A549 (cell line): Measurements from ENCODE around the gene FGD4. TPM values are rescaled to one million over a fixed set of nuclear protein-coding genes. Genes with fewer than 3 reads are reported as not detected.

Experiments
- ATAC-seq, 2 experiments: fragments of 200-7000 bp in 1 of 2; fragments of >200 bp in 1 of 2; cut with Nextera tagmentation in 1 of 2; cut with Tn5 transposase in 1 of 2; 3 replicates each; pipeline versions ENCODE4 v1.8.0 to v1.9.1; 2018 to 2020; ENCODE audit warnings: mild to moderate bottlenecking in 1 of 2, moderate library complexity in 1 of 2
- CTCF ChIA-PET: fragments of 300-600 bp; sonication (Branson Sonifier 250); formaldehyde crosslinking; extraction: SDS; loops from one replicate; lab custom pipeline; 2021; ENCODE audit warnings: antibody characterized with exemption, inconsistent platforms; lab: Yijun Ruan, JAX
- POLR2A ChIA-PET: fragments of 350-600 bp; formaldehyde crosslinking; extraction: SDS; loops from one replicate; lab custom pipeline; 2021; ENCODE audit warnings: antibody characterized with exemption, inconsistent platforms; lab: Yijun Ruan, JAX
- DNase-seq, 2 experiments: peaks; one replicate each; pipeline versions ENCODE4 v3.0.0 to v3.0.0-alpha.2; 2011 to 2016; ENCODE audit warnings: low read depth in 1 of 2, low spot score in 1 of 2
- FAIRE-seq: peaks from 2 replicates; lab custom pipeline; 2011; peaks lifted over from hg19 to GRCh38; lab: Jason Lieb, UNC
- H3K27ac ChIP-seq, 2 experiments: fragments of >200 bp; sonication (Bioruptor Twin); formaldehyde crosslinking; 3 replicates each; pipeline ENCODE4 v1.5.1; 2016 to 2017
- H3K4me1 ChIP-seq: fragments of >200 bp; sonication (Bioruptor Twin); formaldehyde crosslinking; 3 replicates; pipeline ENCODE4 v1.6.1; 2016
- H3K4me2 ChIP-seq: fragments of >200 bp; sonication (Bioruptor Twin); formaldehyde crosslinking; 3 replicates; pipeline ENCODE4 v1.6.1; 2016
- H3K4me3 ChIP-seq: fragments of >200 bp; sonication (Bioruptor Twin); formaldehyde crosslinking; 3 replicates; pipeline ENCODE4 v1.5.1; 2016
- H3K9me3 ChIP-seq: fragments of >200 bp; sonication (Bioruptor Twin); formaldehyde crosslinking; 3 replicates; pipeline ENCODE4 v1.6.1; 2016
- E2F6 ChIP-seq: IDR thresholded peaks from 2 replicates; pipeline ENCODE4 v1.6.1; 2012; ENCODE audit warnings: low read depth, borderline replicate concordance
- ELK1 ChIP-seq: fragments of 150-350 bp; IDR thresholded peaks from 2 replicates; pipeline ENCODE4 v1.6.1; 2014; ENCODE audit warnings: low read depth, mild to moderate bottlenecking, low read length
- FOXS1 ChIP-seq: fragments of 250-450 bp; sonication (Bioruptor Pico); IDR thresholded peaks from 2 replicates; pipeline ENCODE4 v1.5.0; 2020; ENCODE audit warnings: mild to moderate bottlenecking, moderate library complexity
- HMGXB4 ChIP-seq: fragments of 250-450 bp; sonication (Bioruptor Pico); IDR thresholded peaks from 2 replicates; pipeline ENCODE4 v1.5.0; 2021; ENCODE audit warnings: mild to moderate bottlenecking, moderate library complexity, borderline replicate concordance
- HOXB13 ChIP-seq: fragments of 250-450 bp; sonication (Bioruptor Pico); IDR thresholded peaks from 2 replicates; pipeline ENCODE4 v1.5.0; 2020; ENCODE audit warnings: low read depth, mild to moderate bottlenecking, moderate library complexity
- KDM5A ChIP-seq: fragments of 200-600 bp; sonication (generic); IDR thresholded peaks from 2 replicates; pipeline ENCODE4 v1.6.1; 2016; ENCODE audit warnings: antibody characterized with exemption, mild to moderate bottlenecking
- MAZ ChIP-seq: fragments of 150-350 bp; IDR thresholded peaks from 2 replicates; pipeline ENCODE4 v1.6.1; 2014; ENCODE audit warnings: antibody characterized with exemption, low read depth, low read length, borderline replicate concordance
- MYC ChIP-seq: IDR thresholded peaks from 2 replicates; pipeline ENCODE4 v1.6.1; 2012; ENCODE audit warnings: mild to moderate bottlenecking, inconsistent platforms, low read length, improper control_type of control experiment, borderline replicate concordance
- NFE2L2 ChIP-seq: fragments of 150-350 bp; conservative IDR thresholded peaks from 2 replicates; pipeline ENCODE4 v1.6.1; 2014; ENCODE audit warnings: low read length
- NR3C1 ChIP-seq: fragments of >200 bp; sonication (Bioruptor Twin); formaldehyde crosslinking; IDR thresholded peaks from 3 replicates; pipeline ENCODE4 v1.6.1; 2017
- PHF8 ChIP-seq: fragments of 200-600 bp; sonication (generic); IDR thresholded peaks from 2 replicates; pipeline ENCODE4 v1.6.1; 2016; ENCODE audit warnings: low read depth, mild to moderate bottlenecking, antibody characterized with exemption, moderate library complexity, borderline replicate concordance
- RARB ChIP-seq: fragments of 250-450 bp; sonication (Bioruptor Pico); IDR thresholded peaks from 2 replicates; pipeline ENCODE4 v1.8.0; 2021; ENCODE audit warnings: mild to moderate bottlenecking, moderate library complexity
- REST ChIP-seq: fragments of 200-600 bp; sonication (generic); IDR thresholded peaks from 2 replicates; pipeline ENCODE4 v1.6.1; 2016; ENCODE audit warnings: antibody characterized with exemption, mild to moderate bottlenecking, moderate library complexity
- RFX5 ChIP-seq: fragments of 450-650 bp; IDR thresholded peaks from 2 replicates; pipeline ENCODE4 v1.7.1; 2014; ENCODE audit warnings: antibody characterized with exemption, mild to moderate bottlenecking, moderate library complexity
- RNF2 ChIP-seq: fragments of 200-600 bp; sonication (generic); IDR thresholded peaks from 2 replicates; pipeline ENCODE4 v1.6.1; 2016; ENCODE audit warnings: low read depth, mild to moderate bottlenecking, antibody characterized with exemption, moderate library complexity, borderline replicate concordance
- SMC3 ChIP-seq: fragments of >200 bp; sonication (Bioruptor Twin); formaldehyde crosslinking; IDR thresholded peaks from 3 replicates; pipeline ENCODE4 v1.6.1; 2018; ENCODE audit warnings: inconsistent platforms
- TFCP2L1 ChIP-seq: fragments of 250-450 bp; sonication (Bioruptor Pico); IDR thresholded peaks from 2 replicates; pipeline ENCODE4 v1.5.0; 2021; ENCODE audit warnings: mild to moderate bottlenecking
- ZSCAN20 ChIP-seq: fragments of 250-450 bp; sonication (Bioruptor Pico); IDR thresholded peaks from 2 replicates; pipeline ENCODE4 v1.8.0; 2022; ENCODE audit warnings: mild to moderate bottlenecking, moderate library complexity
- WGBS: methylation state at CpG from one replicate; pipeline ENCODE4 v1.1.6; 2017; ENCODE audit errors: missing lambda C conversion rate; 5-methylcytosine and 5-hydroxymethylcytosine counted together
- polyA plus RNA-seq, 4 experiments: library from polyadenylated mRNA; depleted of rRNA in 3 of 4; stranded (reverse); fragments of >200 nt; fragmentation: RNase III in 1 of 4; extraction: RNeasy Plus Mini Kit Qiagen cat#74134 plus additional on column Dnase treatment in 1 of 4; gene quantifications; 2 replicates in 3 of 4; 3 replicates in 1 of 4; pipeline ENCODE4 v1.2.3, GENCODE V29; 2011 to 2017
- TF ChIP-seq, protein P1 (sequence below): IDR thresholded peaks from 2 replicates; pipeline ENCODE4 v1.6.1; 2012

Gene FGD4
- polyA plus RNA-seq, 2 of the 4 experiments (the other 2 are of a cell fraction), result 2.2 to 6.0 TPM

- TF ChIP-seq HMGXB4 (CRISPR knock-in tag) (no peak), SMC3 (no peak), RARB (CRISPR knock-in tag) (no peak), KDM5A (no peak), FOXS1 (CRISPR knock-in tag) (no peak), RNF2 (no peak), NFE2L2 (no peak), TFCP2L1 (CRISPR knock-in tag) (no peak)
- TF ChIP-seq, protein P1, sequence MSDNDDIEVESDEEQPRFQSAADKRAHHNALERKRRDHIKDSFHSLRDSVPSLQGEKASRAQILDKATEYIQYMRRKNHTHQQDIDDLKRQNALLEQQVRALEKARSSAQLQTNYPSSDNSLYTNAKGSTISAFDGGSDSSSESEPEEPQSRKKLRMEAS, result no peak
These were observed 251.2 kb downstream of the FGD4 start (continued) for GRCh38 chr12:32650508-32650907.

DNA sequence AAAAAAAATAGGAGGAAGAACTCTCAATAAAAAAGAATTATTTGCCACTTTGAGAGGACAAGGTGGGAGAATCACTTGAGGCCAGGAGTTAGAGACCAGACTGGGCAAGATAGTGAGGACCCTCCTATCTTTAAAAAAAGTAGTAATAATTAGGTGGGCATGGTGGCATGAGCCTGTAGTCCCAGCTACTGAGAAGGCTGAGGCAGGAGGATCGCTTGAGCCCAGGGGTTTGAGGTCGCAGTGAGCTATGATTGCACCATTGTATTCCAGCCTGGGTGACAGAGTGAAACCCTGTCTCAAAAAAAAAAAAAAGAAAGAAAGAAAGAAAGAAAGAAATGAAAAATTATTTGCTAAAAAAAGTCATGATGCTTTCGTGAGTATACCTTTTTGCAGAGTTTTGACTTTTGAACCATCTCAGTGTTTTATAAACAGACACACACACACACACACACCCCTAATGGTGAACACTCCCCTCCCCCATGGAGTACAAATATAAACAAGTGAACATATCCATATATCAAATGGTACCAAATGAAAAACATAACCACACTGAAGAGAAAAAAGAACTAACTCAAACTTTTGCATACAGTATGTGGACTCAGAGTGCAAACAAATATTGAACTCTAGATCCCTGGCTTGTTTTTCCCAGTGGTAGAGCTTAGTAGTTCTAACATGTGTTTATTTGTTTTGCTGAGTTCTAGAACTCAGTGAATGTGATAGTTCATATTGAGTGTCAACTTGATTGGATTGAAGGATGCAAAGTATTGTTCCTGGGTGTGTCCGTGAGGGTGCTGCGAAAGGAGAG lies 252.0 kb downstream of the FGD4 start:
- CTCF ChIA-PET, result interaction anchor here (1.1 kb wide), 1 partner anchor 286 kb away, joined by 3 read pairs; no protein-coding TSS in a partner anchor
- no peak overlapping the region for H3K27ac ChIP-seq
- POLR2A ChIA-PET, result no interaction called here

More for the DNA sequence above, 252.0 kb downstream of the FGD4 start:
- FAIRE-seq, result no peak
- H3K4me2 ChIP-seq, result no peak overlapping the region
- no peak for DNase-seq
- H3K9me3 ChIP-seq, result no peaks in the 10 kb centered on the region
- ATAC-seq, result no peak
- TF ChIP-seq E2F6 (no peak), KDM5A (no peak), MYC (no peak), ELK1 (no peak), PHF8 (no peak), REST (no peak), ZSCAN20 (CRISPR knock-in tag) (no peak), MAZ (no peak), HOXB13 (CRISPR knock-in tag) (no peak), NR3C1 (no peak), RFX5 (no peak)
- WGBS, result 82% methylated on average over 5 of the region's 5 CpGs
- H3K4me1 ChIP-seq, result no peaks in the 10 kb centered on the region
- no peak overlapping the region for H3K4me3 ChIP-seq
